Lower leg skin (tissue), 4 donors: ENCODE results near the gene IQCH. TPM values are rescaled to one million over a fixed set of nuclear protein-coding genes. Genes with fewer than 3 reads are reported as not detected.

ENCODE experiments used
- DNase-seq, 2 donors: peaks; one replicate each; pipeline ENCODE4 v3.0.0-alpha.2; 2019; ENCODE audit warnings: low spot score in 2 of 2
- H3K4me3 ChIP-seq: fragments of 200-600 bp; sonication (generic); 2 replicates; pipeline ENCODE4 v1.5.1; 2017; ENCODE audit warnings: mild to moderate bottlenecking, low read depth; ENCODE audit not compliant: poor library complexity, severe bottlenecking
- CTCF ChIP-seq, 3 donors: fragments of 450-650 bp; IDR thresholded peaks; one replicate each; pipeline ENCODE4 v1.5.1; 2016; ENCODE audit warnings: antibody characterized with exemption in 3 of 3, mild to moderate bottlenecking in 3 of 3, moderate library complexity in 2 of 3
- POLR2A ChIP-seq, 2 donors: fragments of 450-650 bp; IDR thresholded peaks; one replicate each; pipeline ENCODE4 v1.6.1; 2016 to 2017; ENCODE audit warnings: antibody characterized with exemption in 2 of 2, mild to moderate bottlenecking in 1 of 2, moderate library complexity in 1 of 2
- WGBS, 2 donors: methylation state at CpG; one replicate each; pipeline ENCODE4 v1.1.5; 2018; 5-methylcytosine and 5-hydroxymethylcytosine counted together
- intact Hi-C: fragments of 100-400 bp; cut with DNase I; formaldehyde crosslinking; loops from one replicate; pipeline ENCODE4 v1.15.0; 2023; ENCODE audit warnings: low total_unique reads
- total RNA-seq, 4 donors: library from RNA; depleted of rRNA; stranded (reverse); fragments of >200 nt; gene quantifications; one replicate each; pipeline ENCODE4 v1.1.0, GENCODE V29; 2016

The IQCH gene
- total RNA-seq, 4 donors from 2014 or later, result 0.17 to 1.6 (median 0.94) TPM

GRCh38 chr15:67305506-67305905 lies 50.9 kb downstream of the IQCH start:
- DNase-seq, result no peak
- H3K4me3 ChIP-seq, result no peak overlapping the region
- WGBS, 2 donors, result 83% methylated on average over 1 of the region's 1 CpG
- TF ChIP-seq CTCF (IDR thresholded peaks at IDR 0.05) (no peak), POLR2A (IDR thresholded peaks at IDR 0.05) (no peak)
- intact Hi-C loops, result no loop called here

GRCh38 chr15:67307156-67307555 lies 52.6 kb downstream of the IQCH start:
- no peak overlapping the region for H3K4me3 ChIP-seq
- DNase-seq, result no peak
- 33 to 38% methylated on average over 1 of the region's 1 CpG for WGBS, 2 donors
- no peak for TF ChIP-seq POLR2A (IDR thresholded peaks at IDR 0.05)
- no peak for TF ChIP-seq CTCF (IDR thresholded peaks at IDR 0.05)
- intact Hi-C loops, result no loop called here

- intact Hi-C loops, result no loop called here
- no peak for TF ChIP-seq POLR2A (IDR thresholded peaks at IDR 0.05)
- no peak for TF ChIP-seq CTCF (IDR thresholded peaks at IDR 0.05)
These were observed 53.5 kb downstream of the IQCH start for GRCh38 chr15:67307889-67308597.

GRCh38 chr15:67311731-67312130 lies 57.1 kb downstream of the IQCH start:
- H3K4me3 ChIP-seq, result no peak overlapping the region
- DNase-seq, result no peak
- 93 to 96% methylated on average over 1 of the region's 1 CpG for WGBS, 2 donors
- intact Hi-C loops, result no loop called here
- TF ChIP-seq POLR2A (IDR thresholded peaks at IDR 0.05) (no peak), CTCF (IDR thresholded peaks at IDR 0.05) (no peak)

More at GRCh38 chr15:67307889-67308597, 53.5 kb downstream of the IQCH start:
- WGBS, 2 donors, result 69 to 72% methylated on average over 4 of the region's 4 CpGs
- no peak overlapping the region for H3K4me3 ChIP-seq
- no peak for DNase-seq

GRCh38 chr15:67319961-67320360 lies 65.4 kb downstream of the IQCH start:
- no peak for DNase-seq
- intact Hi-C loops, result no loop called here
- WGBS, 2 donors, result 94 to 95% methylated on average over 3 of the region's 3 CpGs

More at GRCh38 chr15:67319961-67320360, 65.4 kb downstream of the IQCH start:
- TF ChIP-seq CTCF (IDR thresholded peaks at IDR 0.05), result no peak
- no peak for TF ChIP-seq POLR2A (IDR thresholded peaks at IDR 0.05)
- no peak overlapping the region for H3K4me3 ChIP-seq
